ENCODE data around the gene CHRNA9. TPM values are rescaled to one million over a fixed set of nuclear protein-coding genes. Genes with fewer than 3 reads are reported as not detected.

Gene CHRNA9
- total RNA-seq, 1 donor from 2014 or later: not detected

GRCh38 chr4:40402556-40402955, 67.4 kb downstream of the CHRNA9 start:
- Mint-ChIP-seq H3K36me3 (ENCODE audit: unreplicated experiment) (no peaks in the 10 kb centered on the region), H3K27me3 (ENCODE audit: unreplicated experiment) (peaks cover 13% of the 10 kb centered on the region), H3K4me1 (ENCODE audit: unreplicated experiment) (no peaks in the 10 kb centered on the region), H3K4me3 (ENCODE audit: unreplicated experiment) (no peak overlapping the region), H3K27ac (ENCODE audit: unreplicated experiment) (no peak overlapping the region), H3K9me3 (ENCODE audit: unreplicated experiment) (no peaks in the 10 kb centered on the region)
- TF ChIP-seq, protein P1, sequence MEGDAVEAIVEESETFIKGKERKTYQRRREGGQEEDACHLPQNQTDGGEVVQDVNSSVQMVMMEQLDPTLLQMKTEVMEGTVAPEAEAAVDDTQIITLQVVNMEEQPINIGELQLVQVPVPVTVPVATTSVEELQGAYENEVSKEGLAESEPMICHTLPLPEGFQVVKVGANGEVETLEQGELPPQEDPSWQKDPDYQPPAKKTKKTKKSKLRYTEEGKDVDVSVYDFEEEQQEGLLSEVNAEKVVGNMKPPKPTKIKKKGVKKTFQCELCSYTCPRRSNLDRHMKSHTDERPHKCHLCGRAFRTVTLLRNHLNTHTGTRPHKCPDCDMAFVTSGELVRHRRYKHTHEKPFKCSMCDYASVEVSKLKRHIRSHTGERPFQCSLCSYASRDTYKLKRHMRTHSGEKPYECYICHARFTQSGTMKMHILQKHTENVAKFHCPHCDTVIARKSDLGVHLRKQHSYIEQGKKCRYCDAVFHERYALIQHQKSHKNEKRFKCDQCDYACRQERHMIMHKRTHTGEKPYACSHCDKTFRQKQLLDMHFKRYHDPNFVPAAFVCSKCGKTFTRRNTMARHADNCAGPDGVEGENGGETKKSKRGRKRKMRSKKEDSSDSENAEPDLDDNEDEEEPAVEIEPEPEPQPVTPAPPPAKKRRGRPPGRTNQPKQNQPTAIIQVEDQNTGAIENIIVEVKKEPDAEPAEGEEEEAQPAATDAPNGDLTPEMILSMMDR (IDR thresholded peaks at IDR 0.05): no peak
- no peak for DNase-seq (ENCODE audit: extremely low spot score, unreplicated experiment)

DNA sequence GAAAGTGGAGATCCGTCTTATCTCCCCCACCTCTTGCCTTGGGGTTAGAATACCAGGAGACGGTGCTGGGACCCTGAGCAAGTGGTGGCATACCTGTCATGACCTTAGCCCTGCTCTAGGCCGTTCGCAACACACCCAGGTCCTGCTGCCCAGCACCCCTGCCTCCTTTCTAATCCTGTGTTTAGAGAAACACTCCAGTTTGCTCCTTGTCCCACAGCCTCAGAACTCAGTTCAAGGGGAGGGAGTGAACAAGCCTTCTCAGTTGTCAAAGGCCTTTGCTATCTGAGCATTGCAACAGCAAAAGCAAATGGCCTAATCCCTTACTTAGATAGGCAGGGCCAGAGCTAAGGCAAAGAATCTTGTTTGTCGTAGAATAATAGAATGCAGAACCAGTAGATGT, 67.9 kb downstream of the CHRNA9 start:
- H3K36me3 Mint-ChIP-seq (ENCODE audit: unreplicated experiment): no peaks in the 10 kb centered on the region
- H3K27me3 Mint-ChIP-seq (ENCODE audit: unreplicated experiment): peaks cover 13% of the 10 kb centered on the region
- TF ChIP-seq, protein P1 (IDR thresholded peaks at IDR 0.05): no peak
- no peaks in the 10 kb centered on the region for H3K4me1 Mint-ChIP-seq (ENCODE audit: unreplicated experiment)
- H3K4me3 Mint-ChIP-seq (ENCODE audit: unreplicated experiment): no peak overlapping the region
- H3K27ac Mint-ChIP-seq (ENCODE audit: unreplicated experiment): no peak overlapping the region
- H3K9me3 Mint-ChIP-seq (ENCODE audit: unreplicated experiment): no peaks in the 10 kb centered on the region
- no peak for DNase-seq (ENCODE audit: extremely low spot score, unreplicated experiment)

Other genes starting within 250 kb of the CHRNA9 start
- gene RHOH, start 138.3 kb upstream of the CHRNA9 start, total RNA-seq: not detected in 2 replicates

All from osteocyte (in vitro differentiated cells).